HEK293 (cell line): ENCODE measurements around the gene NLE1.

Source experiments
- GFI1B ChIP-seq: fragments of 450-650 bp; formaldehyde crosslinking; IDR thresholded peaks from 2 replicates; pipeline ENCODE4 v1.5.1; 2016; ENCODE audit warnings: missing biosample characterization, missing genetic modification characterization
- GLI4 ChIP-seq: fragments of 450-650 bp; formaldehyde crosslinking; IDR thresholded peaks from 2 replicates; pipeline ENCODE4 v1.5.1; 2016; ENCODE audit warnings: missing biosample characterization, missing genetic modification characterization
- HOXA7 ChIP-seq: sonication (generic); formaldehyde crosslinking; IDR thresholded peaks from 2 replicates; pipeline ENCODE4 v1.8.1; 2022; ENCODE audit warnings: missing genetic modification reagents, borderline replicate concordance
- KLF16 ChIP-seq: fragments of 450-650 bp; formaldehyde crosslinking; IDR thresholded peaks from 2 replicates; pipeline ENCODE4 v1.5.1; 2017; ENCODE audit warnings: missing biosample characterization, missing genetic modification characterization
- KLF7 ChIP-seq: fragments of 450-650 bp; formaldehyde crosslinking; IDR thresholded peaks from 2 replicates; pipeline ENCODE4 v1.5.1; 2016; ENCODE audit warnings: missing biosample characterization, missing genetic modification characterization, borderline replicate concordance
- REPIN1 ChIP-seq: fragments of 450-650 bp; formaldehyde crosslinking; IDR thresholded peaks from 2 replicates; pipeline ENCODE4 v1.5.1; 2017; ENCODE audit warnings: missing biosample characterization, missing genetic modification characterization, low read depth
- SETDB1 ChIP-seq: IDR thresholded peaks from one replicate; pipeline ENCODE4 v1.6.1; 2017; ENCODE audit warnings: mild to moderate bottlenecking, low read length, moderate library complexity, mixed read lengths; ENCODE audit not compliant: insufficient read length
- SP7 ChIP-seq: fragments of 450-650 bp; formaldehyde crosslinking; IDR thresholded peaks from 2 replicates; pipeline ENCODE4 v1.5.1; 2016; ENCODE audit warnings: missing biosample characterization, missing genetic modification characterization
- TCF7L2 ChIP-seq: IDR thresholded peaks from 2 replicates; pipeline ENCODE4 v1.6.1; 2011; ENCODE audit warnings: low read depth, mild to moderate bottlenecking, inconsistent platforms, low read length, moderate library complexity, borderline replicate concordance
- YY2 ChIP-seq: fragments of 450-650 bp; formaldehyde crosslinking; IDR thresholded peaks from 2 replicates; pipeline ENCODE4 v1.5.1; 2016; ENCODE audit warnings: missing biosample characterization, missing genetic modification characterization
- ZBTB21 ChIP-seq: fragments of 450-650 bp; formaldehyde crosslinking; IDR thresholded peaks from 2 replicates; pipeline ENCODE4 v1.5.1; 2017; ENCODE audit warnings: missing biosample characterization, missing genetic modification characterization
- ZBTB44 ChIP-seq: fragments of 450-650 bp; IDR thresholded peaks from 2 replicates; pipeline ENCODE4 v1.5.1; 2018; ENCODE audit warnings: missing biosample characterization, mild to moderate bottlenecking, missing genetic modification characterization
- ZBTB48 ChIP-seq: fragments of 450-650 bp; formaldehyde crosslinking; IDR thresholded peaks from 2 replicates; pipeline ENCODE4 v1.5.1; 2016; ENCODE audit warnings: missing biosample characterization, missing genetic modification characterization
- ZFHX2 ChIP-seq: fragments of 450-650 bp; formaldehyde crosslinking; conservative IDR thresholded peaks from 2 replicates; pipeline ENCODE4 v1.5.1; 2016; ENCODE audit warnings: missing biosample characterization, missing genetic modification characterization
- ZIC2 ChIP-seq: fragments of 450-650 bp; formaldehyde crosslinking; IDR thresholded peaks from 2 replicates; pipeline ENCODE4 v1.5.1; 2016; ENCODE audit warnings: missing biosample characterization, missing genetic modification characterization
- ZNF184 ChIP-seq: fragments of 450-650 bp; IDR thresholded peaks from 2 replicates; pipeline ENCODE4 v1.5.1; 2018; ENCODE audit warnings: missing biosample characterization, mild to moderate bottlenecking, missing genetic modification characterization
- ZNF214 ChIP-seq: fragments of 450-650 bp; formaldehyde crosslinking; IDR thresholded peaks from 2 replicates; pipeline ENCODE4 v1.5.1; 2017; ENCODE audit warnings: missing biosample characterization, mild to moderate bottlenecking, missing genetic modification characterization, borderline replicate concordance
- ZNF239 ChIP-seq: fragments of 450-650 bp; formaldehyde crosslinking; IDR thresholded peaks from 2 replicates; pipeline ENCODE4 v1.5.1; 2016; ENCODE audit warnings: missing biosample characterization, missing genetic modification characterization
- ZNF248 ChIP-seq: fragments of 450-650 bp; formaldehyde crosslinking; IDR thresholded peaks from 2 replicates; pipeline ENCODE4 v1.5.1; 2017; ENCODE audit warnings: missing biosample characterization, missing genetic modification characterization
- ZNF335 ChIP-seq: fragments of 450-650 bp; formaldehyde crosslinking; conservative IDR thresholded peaks from 2 replicates; pipeline ENCODE4 v1.5.1; 2016; ENCODE audit warnings: missing biosample characterization, missing genetic modification characterization
- ZNF350 ChIP-seq: fragments of 450-650 bp; formaldehyde crosslinking; IDR thresholded peaks from 2 replicates; pipeline ENCODE4 v1.5.0; 2017; ENCODE audit warnings: missing biosample characterization, mild to moderate bottlenecking, missing genetic modification characterization
- ZNF433 ChIP-seq: fragments of 450-650 bp; formaldehyde crosslinking; IDR thresholded peaks from 2 replicates; pipeline ENCODE4 v1.5.1; 2016; ENCODE audit warnings: missing biosample characterization, missing genetic modification characterization, low read depth
- ZNF510 ChIP-seq: fragments of 450-650 bp; formaldehyde crosslinking; IDR thresholded peaks from 2 replicates; pipeline ENCODE4 v1.5.1; 2018; ENCODE audit warnings: mild to moderate bottlenecking, missing genetic modification characterization, missing biosample characterization; ENCODE audit not compliant: insufficient replicate concordance
- ZNF529 ChIP-seq: fragments of 450-650 bp; formaldehyde crosslinking; IDR thresholded peaks from 2 replicates; pipeline ENCODE4 v1.5.1; 2017; ENCODE audit warnings: missing genetic modification characterization, missing biosample characterization; ENCODE audit not compliant: insufficient replicate concordance
- ZNF560 ChIP-seq: fragments of 450-650 bp; formaldehyde crosslinking; IDR thresholded peaks from 2 replicates; pipeline ENCODE4 v1.5.1; 2017; ENCODE audit warnings: missing biosample characterization, missing genetic modification characterization, borderline replicate concordance
- ZNF596 ChIP-seq: fragments of 450-650 bp; IDR thresholded peaks from 2 replicates; pipeline ENCODE4 v1.5.0; 2018; ENCODE audit warnings: missing biosample characterization, mild to moderate bottlenecking, missing genetic modification characterization, moderate library complexity
- ZNF654 ChIP-seq: fragments of 450-650 bp; formaldehyde crosslinking; IDR thresholded peaks from 2 replicates; pipeline ENCODE4 v1.5.1; 2016; ENCODE audit warnings: low read depth, missing biosample characterization, missing genetic modification characterization
- ZNF664 ChIP-seq: fragments of 450-650 bp; formaldehyde crosslinking; IDR thresholded peaks from 2 replicates; pipeline ENCODE4 v1.5.1; 2016; ENCODE audit warnings: missing biosample characterization, missing genetic modification characterization
- ZNF777 ChIP-seq: fragments of 450-650 bp; formaldehyde crosslinking; IDR thresholded peaks from 2 replicates; pipeline ENCODE4 v1.5.1; 2017; ENCODE audit warnings: missing biosample characterization, missing genetic modification characterization, borderline replicate concordance
- ZNF791 ChIP-seq: fragments of 450-650 bp; formaldehyde crosslinking; IDR thresholded peaks from 2 replicates; pipeline ENCODE4 v1.5.1; 2016; ENCODE audit warnings: missing biosample characterization, missing genetic modification characterization
- ZSCAN30 ChIP-seq: fragments of 450-650 bp; IDR thresholded peaks from 2 replicates; pipeline ENCODE4 v1.5.1; 2018; ENCODE audit warnings: missing biosample characterization, mild to moderate bottlenecking, missing genetic modification characterization, moderate library complexity
- ZXDB ChIP-seq: fragments of 450-650 bp; formaldehyde crosslinking; IDR thresholded peaks from 2 replicates; pipeline ENCODE4 v1.5.1; 2016; ENCODE audit warnings: missing biosample characterization, missing genetic modification characterization
- TF ChIP-seq, protein P1 (sequence below): fragments of 450-650 bp; formaldehyde crosslinking; IDR thresholded peaks from 2 replicates; pipeline ENCODE4 v1.5.1; 2017; ENCODE audit warnings: missing biosample characterization, missing genetic modification characterization
- TF ChIP-seq, protein P2 (sequence below): fragments of 450-650 bp; formaldehyde crosslinking; IDR thresholded peaks from 2 replicates; pipeline ENCODE4 v1.5.1; 2016; ENCODE audit warnings: missing biosample characterization, missing genetic modification characterization
- TF ChIP-seq, protein P3 (sequence below): fragments of 450-650 bp; formaldehyde crosslinking; IDR thresholded peaks from 2 replicates; pipeline ENCODE4 v1.5.1; 2016; ENCODE audit warnings: missing biosample characterization, missing genetic modification characterization

Gene NLE1

DNA sequence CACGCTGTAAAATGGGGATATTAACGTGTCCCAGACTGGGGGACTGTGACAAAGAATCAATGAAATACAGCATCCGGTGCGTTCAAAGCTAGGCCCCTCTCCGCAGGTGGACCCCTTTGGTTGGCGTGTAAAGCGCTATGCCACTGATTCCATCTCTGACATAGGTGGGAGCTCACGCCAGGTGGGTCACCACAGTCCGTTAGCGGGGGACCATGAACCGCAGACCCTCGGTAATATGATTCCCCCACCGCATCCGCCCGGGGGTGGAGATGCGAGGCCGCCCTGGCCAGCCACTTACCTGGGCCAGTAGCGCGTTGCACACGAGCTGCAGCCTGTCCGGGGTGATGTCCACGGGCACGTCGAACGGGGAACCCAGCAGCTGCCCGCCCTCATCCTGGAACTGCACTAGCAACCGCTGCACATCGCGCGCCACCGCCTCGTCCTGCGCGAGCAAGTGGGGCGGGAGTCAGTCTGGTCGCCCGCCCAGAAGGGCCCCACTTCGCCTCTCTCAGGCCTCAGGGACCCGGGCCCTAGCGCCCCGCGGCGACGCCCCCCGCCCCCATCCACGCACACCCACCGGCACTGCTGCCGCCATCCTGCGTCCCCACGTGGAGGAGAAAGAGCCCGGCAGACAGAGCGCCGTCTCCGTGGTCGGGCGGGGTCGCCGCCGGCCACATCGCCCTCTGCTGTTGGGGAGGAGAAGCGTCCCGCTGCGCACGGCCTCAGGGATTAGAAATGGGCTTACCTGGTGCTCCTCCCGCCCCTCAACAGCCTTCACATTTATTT is at the start of gene NLE1 (continued):
- TF ChIP-seq ZSCAN30 (tag by site-specific recombination) (peak; percentile 73), TCF7L2 (no peak), ZNF239 (no peak), HOXA7 (CRISPR knock-in tag) (no peak), ZXDB (tag by site-specific recombination) (peak; percentile 49), ZNF664 (no peak), ZNF596 (tag by site-specific recombination) (no peak), GLI4 (no peak), ZNF350 (tag by site-specific recombination) (no peak), REPIN1 (tag by site-specific recombination) (peak; percentile 30; the same call in 1 of the 2 replicates), ZBTB48 (tag by site-specific recombination) (peak; percentile 75; the same call in 1 of the 2 replicates), KLF7 (peak; percentile 95), ZNF184 (tag by site-specific recombination) (no peak), ZNF433 (tag by site-specific recombination) (no peak), ZIC2 (tag by site-specific recombination) (peak; percentile 74), ZFHX2 (peak; percentile 92), ZNF335 (tag by site-specific recombination) (peak; percentile 84), ZBTB44 (peak; percentile 64; the same call in 1 of the 2 replicates), ZNF248 (no peak), ZNF777 (tag by site-specific recombination) (peak; percentile 90), KLF16 (tag by site-specific recombination) (peak; percentile 98), ZNF214 (no peak), YY2 (tag by site-specific recombination) (peak; percentile 95), SP7 (tag by site-specific recombination) (peak; percentile 82; the same call in 1 of the 2 replicates), ZNF791 (tag by site-specific recombination) (no peak), GFI1B (tag by site-specific recombination) (no peak), ZNF654 (tag by site-specific recombination) (no peak), ZNF529 (tag by site-specific recombination) (no peak), ZNF560 (no peak), ZNF510 (tag by site-specific recombination) (no peak), SETDB1 (no peak), ZBTB21 (no peak)
- TF ChIP-seq, protein P1, sequence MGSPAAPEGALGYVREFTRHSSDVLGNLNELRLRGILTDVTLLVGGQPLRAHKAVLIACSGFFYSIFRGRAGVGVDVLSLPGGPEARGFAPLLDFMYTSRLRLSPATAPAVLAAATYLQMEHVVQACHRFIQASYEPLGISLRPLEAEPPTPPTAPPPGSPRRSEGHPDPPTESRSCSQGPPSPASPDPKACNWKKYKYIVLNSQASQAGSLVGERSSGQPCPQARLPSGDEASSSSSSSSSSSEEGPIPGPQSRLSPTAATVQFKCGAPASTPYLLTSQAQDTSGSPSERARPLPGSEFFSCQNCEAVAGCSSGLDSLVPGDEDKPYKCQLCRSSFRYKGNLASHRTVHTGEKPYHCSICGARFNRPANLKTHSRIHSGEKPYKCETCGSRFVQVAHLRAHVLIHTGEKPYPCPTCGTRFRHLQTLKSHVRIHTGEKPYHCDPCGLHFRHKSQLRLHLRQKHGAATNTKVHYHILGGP (tag by site-specific recombination), result no peak
- TF ChIP-seq, protein P2, sequence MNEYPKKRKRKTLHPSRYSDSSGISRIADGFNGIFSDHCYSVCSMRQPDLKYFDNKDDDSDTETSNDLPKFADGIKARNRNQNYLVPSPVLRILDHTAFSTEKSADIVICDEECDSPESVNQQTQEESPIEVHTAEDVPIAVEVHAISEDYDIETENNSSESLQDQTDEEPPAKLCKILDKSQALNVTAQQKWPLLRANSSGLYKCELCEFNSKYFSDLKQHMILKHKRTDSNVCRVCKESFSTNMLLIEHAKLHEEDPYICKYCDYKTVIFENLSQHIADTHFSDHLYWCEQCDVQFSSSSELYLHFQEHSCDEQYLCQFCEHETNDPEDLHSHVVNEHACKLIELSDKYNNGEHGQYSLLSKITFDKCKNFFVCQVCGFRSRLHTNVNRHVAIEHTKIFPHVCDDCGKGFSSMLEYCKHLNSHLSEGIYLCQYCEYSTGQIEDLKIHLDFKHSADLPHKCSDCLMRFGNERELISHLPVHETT, result no peak
- TF ChIP-seq, protein P3, sequence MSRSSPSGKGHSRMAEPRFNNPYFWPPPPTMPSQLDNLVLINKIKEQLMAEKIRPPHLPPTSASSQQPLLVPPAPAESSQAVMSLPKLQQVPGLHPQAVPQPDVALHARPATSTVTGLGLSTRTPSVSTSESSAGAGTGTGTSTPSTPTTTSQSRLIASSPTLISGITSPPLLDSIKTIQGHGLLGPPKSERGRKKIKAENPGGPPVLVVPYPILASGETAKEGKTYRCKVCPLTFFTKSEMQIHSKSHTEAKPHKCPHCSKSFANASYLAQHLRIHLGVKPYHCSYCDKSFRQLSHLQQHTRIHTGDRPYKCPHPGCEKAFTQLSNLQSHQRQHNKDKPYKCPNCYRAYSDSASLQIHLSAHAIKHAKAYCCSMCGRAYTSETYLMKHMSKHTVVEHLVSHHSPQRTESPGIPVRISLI (tag by site-specific recombination), result no peak
